ENCODE results near the gene ACTR2. TPM values are rescaled to one million over a fixed set of nuclear protein-coding genes. Genes with fewer than 3 reads are reported as not detected.
A peak's percentile ranks its signal among the peaks of the same experiment; 100 is the strongest.

ACTR2 gene
- total and polyA plus RNA-seq, 2 of the 13 experiments (the other 11 are each of a cell fraction or from before 2014, with no cell fraction given), result 51.2 to 100 TPM

DNA sequence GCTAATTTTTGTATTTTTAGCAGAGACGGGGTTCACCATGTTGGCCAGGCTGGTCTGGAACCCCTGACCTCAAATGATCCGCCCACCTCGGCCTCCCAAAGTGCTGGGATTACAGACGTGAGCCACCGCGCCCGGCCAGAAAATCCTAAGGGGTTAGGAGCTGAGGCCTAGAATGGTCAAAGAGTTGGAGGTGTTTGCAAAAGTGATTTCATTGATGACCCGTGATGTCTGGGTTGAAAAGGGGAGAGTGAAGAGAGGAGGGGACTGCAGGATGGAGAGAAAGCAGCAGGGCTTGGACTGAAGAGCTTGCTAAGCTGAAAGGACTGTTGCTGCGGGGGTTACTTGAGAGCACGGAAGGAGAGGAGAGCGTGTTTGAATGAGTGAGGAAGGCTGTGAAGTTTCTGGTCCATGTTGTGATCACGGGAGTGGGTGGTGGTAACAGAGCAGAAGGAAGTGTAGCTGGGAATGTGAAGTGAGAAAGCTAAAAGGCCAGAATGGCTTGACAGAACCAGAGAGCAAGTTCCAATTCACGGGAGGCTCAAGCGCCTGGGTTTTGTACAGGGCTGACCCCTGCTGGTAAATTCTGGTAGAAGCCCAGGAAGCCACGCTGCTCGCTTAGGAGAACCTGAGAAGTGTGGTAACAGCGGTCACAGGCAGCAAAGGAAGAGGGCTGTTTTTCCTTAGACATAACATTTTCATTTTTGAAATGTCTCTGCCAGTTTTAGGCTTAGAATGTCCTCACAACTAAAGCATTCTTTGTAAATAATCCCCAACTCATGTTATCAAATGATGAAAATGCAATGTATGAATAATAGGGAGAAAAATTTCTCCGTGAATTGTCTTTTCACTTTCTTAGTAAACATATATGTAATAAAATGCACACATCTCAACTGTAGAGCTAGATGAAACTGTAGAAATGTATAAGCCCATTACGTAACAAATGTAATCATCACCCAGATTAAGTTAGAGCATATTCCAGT is 40.5 kb upstream of the ACTR2 start (continued):
- TF ChIP-seq, protein P1, sequence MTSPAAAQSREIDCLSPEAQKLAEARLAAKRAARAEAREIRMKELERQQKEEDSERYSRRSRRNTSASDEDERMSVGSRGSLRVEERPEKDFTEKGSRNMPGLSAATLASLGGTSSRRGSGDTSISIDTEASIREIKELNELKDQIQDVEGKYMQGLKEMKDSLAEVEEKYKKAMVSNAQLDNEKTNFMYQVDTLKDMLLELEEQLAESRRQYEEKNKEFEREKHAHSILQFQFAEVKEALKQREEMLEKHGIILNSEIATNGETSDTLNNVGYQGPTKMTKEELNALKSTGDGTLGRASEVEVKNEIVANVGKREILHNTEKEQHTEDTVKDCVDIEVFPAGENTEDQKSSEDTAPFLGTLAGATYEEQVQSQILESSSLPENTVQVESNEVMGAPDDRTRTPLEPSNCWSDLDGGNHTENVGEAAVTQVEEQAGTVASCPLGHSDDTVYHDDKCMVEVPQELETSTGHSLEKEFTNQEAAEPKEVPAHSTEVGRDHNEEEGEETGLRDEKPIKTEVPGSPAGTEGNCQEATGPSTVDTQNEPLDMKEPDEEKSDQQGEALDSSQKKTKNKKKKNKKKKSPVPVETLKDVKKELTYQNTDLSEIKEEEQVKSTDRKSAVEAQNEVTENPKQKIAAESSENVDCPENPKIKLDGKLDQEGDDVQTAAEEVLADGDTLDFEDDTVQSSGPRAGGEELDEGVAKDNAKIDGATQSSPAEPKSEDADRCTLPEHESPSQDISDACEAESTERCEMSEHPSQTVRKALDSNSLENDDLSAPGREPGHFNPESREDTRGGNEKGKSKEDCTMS (CRISPR knock-in tag; conservative IDR thresholded peaks at IDR 0.05), result no peak
- TF ChIP-seq ZBTB49 (CRISPR knock-in tag; IDR thresholded peaks at IDR 0.05; ENCODE audit: borderline replicate concordance), result no peak
- peak; percentile 34; the same call in 1 of the 2 replicates for TF ChIP-seq ZNF800 (CRISPR knock-in tag; IDR thresholded peaks at IDR 0.05)
- peak; percentile 70 for TF ChIP-seq KDM5B (CRISPR knock-in tag; IDR thresholded peaks at IDR 0.05; ENCODE audit: borderline replicate concordance)
- TF ChIP-seq, protein P2, sequence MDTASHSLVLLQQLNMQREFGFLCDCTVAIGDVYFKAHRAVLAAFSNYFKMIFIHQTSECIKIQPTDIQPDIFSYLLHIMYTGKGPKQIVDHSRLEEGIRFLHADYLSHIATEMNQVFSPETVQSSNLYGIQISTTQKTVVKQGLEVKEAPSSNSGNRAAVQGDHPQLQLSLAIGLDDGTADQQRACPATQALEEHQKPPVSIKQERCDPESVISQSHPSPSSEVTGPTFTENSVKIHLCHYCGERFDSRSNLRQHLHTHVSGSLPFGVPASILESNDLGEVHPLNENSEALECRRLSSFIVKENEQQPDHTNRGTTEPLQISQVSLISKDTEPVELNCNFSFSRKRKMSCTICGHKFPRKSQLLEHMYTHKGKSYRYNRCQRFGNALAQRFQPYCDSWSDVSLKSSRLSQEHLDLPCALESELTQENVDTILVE (CRISPR knock-in tag; IDR thresholded peaks at IDR 0.05), result peak; percentile 86
- TF ChIP-seq ZNF580 (CRISPR knock-in tag; IDR thresholded peaks at IDR 0.05; ENCODE audit: borderline replicate concordance, low read depth), result 0 out of 2 replicates have a peak, but pooled peaks have one; percentile 56
- TF ChIP-seq ZNF704 (CRISPR knock-in tag; IDR thresholded peaks at IDR 0.05; ENCODE audit: borderline replicate concordance), result no peak; the same call in 1 of the 2 replicates
- no peak for TF ChIP-seq ZNF367 (CRISPR knock-in tag; IDR thresholded peaks at IDR 0.05; ENCODE audit: borderline replicate concordance)
- no peak for TF ChIP-seq MATR3 (CRISPR knock-in tag; IDR thresholded peaks at IDR 0.05)
- no peak for TF ChIP-seq ZKSCAN1 (IDR thresholded peaks at IDR 0.05; ENCODE audit: low read length)
- TF ChIP-seq CEBPB (IDR thresholded peaks at IDR 0.05; ENCODE audit: borderline replicate concordance, low read depth, low read length), result peak; percentile 6; the same call in 1 of the 2 replicates
- peak; percentile 74; the same call in 1 of the 2 replicates for TF ChIP-seq RXRB (CRISPR knock-in tag; IDR thresholded peaks at IDR 0.05; ENCODE audit: borderline replicate concordance)
- TF ChIP-seq TRIM24 (CRISPR knock-in tag; IDR thresholded peaks at IDR 0.05), result no peak
- TF ChIP-seq CREB1 (IDR thresholded peaks at IDR 0.05), result no peak
- peak; percentile 46; the same call in 1 of the 2 replicates for TF ChIP-seq CREB1 (CRISPR knock-in tag; IDR thresholded peaks at IDR 0.05)
- TF ChIP-seq ZNF614 (CRISPR knock-in tag; IDR thresholded peaks at IDR 0.05; ENCODE audit: borderline replicate concordance), result peak; percentile 66
- peak; percentile 96 for TF ChIP-seq SMC3 (IDR thresholded peaks at IDR 0.05; ENCODE audit: low read length)

Measured in HepG2 (cell line).